ENCODE results near the gene VSX2.
"Not testable (repeated sequence)": the region's sequence is repeated elsewhere in the genome, so short reads cannot be mapped to it uniquely, and the experiment has no call there.

The VSX2 gene

GRCh38 chr14:74260525-74261233 lies 21.4 kb downstream of the VSX2 start:
- DNase-seq = no peak

DNA sequence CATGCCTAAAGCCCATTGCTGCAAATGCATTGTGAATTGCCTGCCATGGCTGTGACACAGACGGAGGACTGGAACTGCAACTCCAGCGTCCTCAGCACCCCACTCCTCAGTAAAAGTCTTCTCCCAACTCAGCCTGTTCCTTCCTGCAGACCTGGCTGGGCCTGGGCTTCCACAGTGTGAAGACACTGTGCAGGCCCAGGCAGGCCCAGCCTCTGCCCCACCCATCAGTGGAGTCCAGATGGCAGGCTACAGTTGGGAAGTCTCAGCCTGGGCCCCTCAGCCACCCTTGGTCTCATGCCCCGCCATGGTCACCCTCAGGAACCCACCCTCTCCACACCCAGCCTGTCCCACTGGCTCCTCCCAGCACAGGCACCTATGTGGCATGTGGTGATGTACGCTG lies 22.0 kb downstream of the VSX2 start:
- DNase-seq = no peak

DNA sequence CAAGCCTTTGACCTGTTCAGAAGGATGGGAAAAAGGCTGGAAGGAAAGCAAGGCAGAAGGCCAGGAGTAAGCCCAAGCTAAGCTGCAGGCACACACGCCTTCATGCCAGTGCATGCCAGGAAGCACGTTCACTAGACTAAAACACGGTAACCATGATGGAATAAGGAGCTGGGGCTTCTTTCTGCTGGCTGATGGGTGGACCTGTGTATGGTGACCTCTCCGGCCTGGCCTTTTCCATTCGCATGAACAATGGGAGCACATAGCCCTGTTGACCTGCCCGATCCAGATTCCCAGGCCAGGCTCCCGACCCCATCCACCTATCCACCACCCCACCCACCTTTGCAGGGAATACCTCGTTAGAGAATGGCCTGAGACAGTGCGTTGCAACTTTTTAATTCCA lies 22.8 kb downstream of the VSX2 start:
- DNase-seq = no peak

GRCh38 chr14:74263181-74263580 lies 23.9 kb downstream of the VSX2 start:
- DNase-seq = no peak

DNA sequence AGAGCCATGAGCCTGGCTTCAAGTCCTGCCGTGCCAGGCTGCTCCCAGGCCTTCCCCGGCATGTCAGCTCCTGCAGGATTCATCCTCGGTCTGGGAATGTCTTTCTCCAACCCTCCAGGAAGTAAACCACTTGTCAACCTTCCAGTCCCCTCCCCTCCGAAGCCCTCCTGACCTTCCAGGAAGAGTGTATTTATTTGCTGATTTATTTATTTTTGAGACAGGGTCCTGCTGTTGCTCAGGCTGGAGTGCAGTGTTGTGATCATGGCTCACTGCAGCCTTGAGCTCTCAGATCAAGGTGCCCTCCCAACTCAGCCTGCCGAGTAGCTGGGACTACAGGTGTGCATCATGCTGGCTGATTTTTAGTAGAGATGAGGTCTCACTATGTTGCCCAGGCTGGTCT lies 24.7 kb downstream of the VSX2 start:
- no peak for DNase-seq

DNA sequence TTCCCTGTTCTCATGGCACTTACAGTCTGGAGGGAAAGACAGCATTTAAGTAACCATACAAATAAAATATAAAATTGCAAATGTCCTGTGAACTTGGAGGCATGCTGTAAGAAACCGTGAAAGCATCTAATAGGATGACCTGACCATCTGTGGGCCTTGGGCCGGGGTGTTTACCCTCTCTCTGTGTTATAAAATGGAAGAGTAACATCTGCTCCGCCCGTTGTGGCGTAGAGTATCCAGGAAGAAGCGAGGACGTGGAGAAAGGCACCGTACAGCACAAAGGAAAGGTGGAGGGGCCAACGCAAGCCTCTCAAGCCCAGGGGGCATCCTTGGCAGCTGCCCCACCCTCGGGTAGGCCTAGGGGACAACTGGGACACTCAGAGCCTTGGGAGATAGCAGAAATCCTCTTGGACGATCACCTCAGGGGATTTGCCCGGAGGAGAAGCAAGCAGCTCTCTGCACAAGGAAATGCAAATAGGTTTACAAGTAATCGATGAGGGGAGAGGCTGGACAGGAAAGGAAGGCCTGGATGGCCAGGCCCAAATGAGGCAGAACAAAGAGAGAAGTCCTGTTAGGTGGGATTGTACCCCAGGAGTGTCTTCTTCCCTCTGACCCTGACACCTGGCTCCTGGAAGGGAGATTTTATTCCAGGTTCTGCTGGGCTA lies 26.2 kb downstream of the VSX2 start:
- DNase-seq = no peak

- no peak for DNase-seq
Measured at GRCh38 chr14:74267588-74267987, 28.3 kb downstream of the VSX2 start.

- not testable (repeated sequence) for DNase-seq
Measured at GRCh38 chr14:74270382-74271177, 31.3 kb downstream of the VSX2 start.

- DNase-seq = no peak
Measured at GRCh38 chr14:74271365-74271764, 32.1 kb downstream of the VSX2 start.

- no peak for DNase-seq
Measured at GRCh38 chr14:74275241-74275841, 36.1 kb downstream of the VSX2 start.

DNA sequence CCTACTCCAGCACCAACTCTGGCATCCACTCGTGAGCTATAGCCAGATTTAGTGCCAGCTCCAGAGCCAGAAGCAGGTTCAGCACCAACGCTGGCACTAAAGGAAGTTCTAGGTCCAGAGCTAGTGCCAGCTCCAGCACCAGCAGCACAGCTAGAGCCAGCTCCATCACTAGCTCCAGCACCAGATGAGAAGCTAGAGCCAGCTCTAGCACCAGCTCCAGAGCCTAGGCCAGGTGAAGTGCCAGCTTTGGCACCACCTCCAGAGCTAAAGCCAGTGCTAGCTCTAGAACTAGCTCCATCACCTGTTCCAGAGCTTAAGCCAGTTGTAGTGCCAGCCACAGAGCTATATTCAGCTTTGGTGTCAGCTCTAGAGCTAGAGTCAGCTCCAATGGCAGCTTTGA lies 38.8 kb downstream of the VSX2 start:
- no peak for DNase-seq

DNA sequence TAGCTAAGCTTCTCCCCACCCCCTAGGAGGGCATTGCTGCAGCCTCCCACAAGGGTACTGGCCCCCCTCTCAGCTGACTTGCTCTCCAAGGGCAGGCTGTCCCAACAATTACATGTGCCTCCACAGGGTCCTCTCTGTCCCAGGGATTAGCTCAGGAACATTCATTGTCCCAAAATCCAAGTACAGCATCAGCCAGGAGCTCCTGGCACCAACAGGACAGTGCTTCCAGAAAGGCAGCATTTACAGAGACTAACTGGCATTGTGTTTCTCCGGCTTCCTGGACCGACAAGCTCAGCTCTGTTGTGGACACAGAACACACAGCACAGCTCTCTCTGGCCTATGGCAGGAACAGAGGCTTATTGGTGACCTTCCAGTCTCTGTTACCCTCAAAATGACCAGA lies 41.8 kb downstream of the VSX2 start:
- no peak for DNase-seq

- DNase-seq = no peak
Measured at GRCh38 chr14:74286736-74287135, 47.5 kb downstream of the VSX2 start.

GRCh38 chr14:74289801-74290200 lies 50.6 kb downstream of the VSX2 start:
- no peak for DNase-seq

- DNase-seq = peak; percentile 37
Measured at GRCh38 chr14:74290415-74290814, 51.2 kb downstream of the VSX2 start.

GRCh38 chr14:74292061-74292460 lies 52.8 kb downstream of the VSX2 start:
- DNase-seq = no peak

DNA sequence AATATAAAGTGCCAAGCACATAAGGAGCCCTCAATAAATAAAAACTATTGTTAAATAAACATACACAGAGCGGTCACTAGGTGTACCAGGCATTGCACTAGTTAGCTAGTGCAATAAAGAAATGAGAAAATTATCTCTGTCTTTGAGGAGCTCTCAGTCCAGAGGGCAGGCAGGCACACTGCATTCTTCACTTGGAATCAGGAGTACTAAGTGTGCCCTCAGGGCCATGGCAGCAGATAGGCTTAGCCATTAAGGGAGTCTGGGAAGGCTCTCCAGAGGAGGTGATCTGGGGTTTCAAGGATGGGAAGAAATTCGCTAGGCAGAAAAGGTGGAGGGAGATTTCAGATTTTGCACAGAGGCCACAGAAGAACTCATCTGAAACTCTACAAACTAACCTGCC lies 54.4 kb downstream of the VSX2 start:
- DNase-seq = no peak

DNA sequence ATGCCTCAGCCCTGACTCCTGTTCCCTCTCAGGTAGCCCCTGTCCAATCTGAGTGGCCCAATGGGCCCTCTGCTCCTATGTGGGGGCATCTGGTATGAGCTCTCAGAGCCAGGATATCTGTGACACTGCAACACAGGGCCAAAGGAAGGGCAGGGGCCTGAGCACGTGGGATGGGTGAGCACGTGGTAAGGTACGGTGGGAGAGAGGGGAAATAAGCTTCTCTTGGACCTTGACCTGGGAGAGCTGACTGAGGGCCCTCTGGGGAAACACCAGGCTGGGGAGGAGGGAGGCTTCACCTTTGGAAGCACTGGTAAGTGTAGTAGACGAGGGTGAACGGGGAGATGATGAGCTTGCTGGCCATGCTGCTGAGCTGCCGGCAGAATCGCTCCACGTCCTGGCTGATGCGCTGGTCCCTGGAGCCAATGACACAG lies 56.8 kb downstream of the VSX2 start:
- DNase-seq = no peak

- DNase-seq = no peak
Measured at GRCh38 chr14:74297986-74298385, 58.7 kb downstream of the VSX2 start.

DNA sequence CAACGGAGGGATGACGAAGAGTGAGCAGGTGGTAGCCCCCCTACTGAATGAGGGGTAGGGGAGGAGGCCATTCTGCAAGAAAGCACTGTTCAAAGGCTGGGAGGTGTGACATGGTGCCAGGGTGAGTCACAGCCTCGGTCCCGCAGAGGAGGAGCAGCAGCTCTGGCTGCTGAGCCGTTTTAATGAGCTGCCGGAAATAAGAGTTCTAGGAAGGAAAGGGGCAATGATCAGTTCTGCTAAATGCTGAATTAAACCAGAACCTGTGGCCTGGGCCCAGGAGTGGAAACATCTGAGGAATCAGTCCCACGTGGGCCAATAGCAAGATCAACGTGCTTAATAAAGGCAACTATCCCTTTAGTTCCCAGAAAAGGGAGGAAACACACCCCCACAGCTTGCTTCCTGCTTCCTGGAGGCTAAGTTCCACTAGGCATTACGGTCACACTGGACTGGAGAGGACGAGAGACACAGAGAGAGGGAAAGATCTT lies 59.9 kb downstream of the VSX2 start:
- DNase-seq = peak; percentile 63

DNA sequence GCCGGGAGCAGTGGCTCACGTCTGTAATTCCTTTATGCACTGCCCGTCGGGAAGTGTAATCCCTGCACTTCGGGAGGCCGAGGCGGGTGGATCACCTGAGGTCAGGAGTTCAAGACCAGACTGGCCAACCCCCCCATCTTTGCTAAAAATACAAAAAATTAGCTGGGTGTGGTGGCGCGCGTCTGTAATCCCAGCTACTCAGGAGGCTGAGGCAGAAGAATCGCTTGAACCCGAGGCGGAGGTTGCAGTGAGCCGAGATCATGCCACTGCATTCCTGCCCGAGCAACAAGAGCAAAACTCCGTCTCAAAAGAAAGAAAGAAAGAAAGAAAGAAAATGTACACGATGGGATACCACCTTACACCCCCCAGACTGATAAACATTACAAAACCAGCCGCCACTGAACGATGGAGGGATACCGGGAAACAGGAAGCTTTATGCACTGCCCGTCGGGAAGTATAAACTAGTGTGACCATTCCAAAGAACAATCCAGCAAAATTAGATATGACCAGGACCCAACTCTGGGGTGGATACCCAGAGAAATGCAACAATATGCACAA lies 62.4 kb downstream of the VSX2 start:
- no peak for DNase-seq

DNA sequence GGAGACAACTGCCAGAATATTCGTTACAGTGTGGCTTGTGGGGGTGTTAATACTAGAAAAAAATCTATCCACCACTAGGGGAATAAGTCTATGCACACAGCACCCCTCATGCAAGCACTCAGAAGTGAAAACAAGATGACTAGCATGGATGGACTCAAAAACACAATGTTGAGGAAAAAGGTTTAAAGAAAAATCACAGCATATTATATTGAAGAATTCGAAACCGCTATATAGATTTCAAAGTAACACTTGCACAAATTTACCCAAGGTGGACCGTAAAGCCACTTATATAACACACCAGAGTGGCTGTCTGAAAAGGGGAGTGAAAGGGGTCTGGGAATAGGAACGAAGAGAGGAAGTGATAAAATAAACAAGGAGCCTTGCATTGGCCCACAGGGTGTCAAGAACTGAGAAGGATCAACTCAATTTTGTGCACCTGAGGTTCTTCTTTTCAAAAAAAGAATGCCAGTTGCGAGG lies 62.9 kb downstream of the VSX2 start:
- peak; percentile 67 for DNase-seq

Data from activated CD4-positive, alpha-beta T cell treated with anti-CD3 and anti-CD28 coated beads, Interleukin-10, Interleukin-2, amounts not matched to agents 100 ng/mL and 50 ng/mL, durations not matched to agents 16 hours and 8 hours (primary cell).